Uterus (tissue), 2 donors: Measurements from ENCODE around the gene ADCY3.

ENCODE experiments used
- POLR2A ChIP-seq, 2 donors: fragments of 450-650 bp; IDR thresholded peaks; one replicate each; pipeline ENCODE4 v1.6.1; 2016; ENCODE audit warnings: antibody characterized with exemption in 2 of 2, mild to moderate bottlenecking in 1 of 2, moderate library complexity in 1 of 2
- TF ChIP-seq, protein P1 (sequence below), 4 experiments: fragments of 200-600 bp in 2 of 4; fragments of 450-650 bp in 2 of 4; sonication (generic) in 2 of 4; IDR thresholded peaks; one replicate each; pipeline ENCODE4 v1.5.1; 2016 to 2019; ENCODE audit warnings: antibody characterized with exemption in 4 of 4, mild to moderate bottlenecking in 2 of 4, moderate library complexity in 1 of 4

DNA sequence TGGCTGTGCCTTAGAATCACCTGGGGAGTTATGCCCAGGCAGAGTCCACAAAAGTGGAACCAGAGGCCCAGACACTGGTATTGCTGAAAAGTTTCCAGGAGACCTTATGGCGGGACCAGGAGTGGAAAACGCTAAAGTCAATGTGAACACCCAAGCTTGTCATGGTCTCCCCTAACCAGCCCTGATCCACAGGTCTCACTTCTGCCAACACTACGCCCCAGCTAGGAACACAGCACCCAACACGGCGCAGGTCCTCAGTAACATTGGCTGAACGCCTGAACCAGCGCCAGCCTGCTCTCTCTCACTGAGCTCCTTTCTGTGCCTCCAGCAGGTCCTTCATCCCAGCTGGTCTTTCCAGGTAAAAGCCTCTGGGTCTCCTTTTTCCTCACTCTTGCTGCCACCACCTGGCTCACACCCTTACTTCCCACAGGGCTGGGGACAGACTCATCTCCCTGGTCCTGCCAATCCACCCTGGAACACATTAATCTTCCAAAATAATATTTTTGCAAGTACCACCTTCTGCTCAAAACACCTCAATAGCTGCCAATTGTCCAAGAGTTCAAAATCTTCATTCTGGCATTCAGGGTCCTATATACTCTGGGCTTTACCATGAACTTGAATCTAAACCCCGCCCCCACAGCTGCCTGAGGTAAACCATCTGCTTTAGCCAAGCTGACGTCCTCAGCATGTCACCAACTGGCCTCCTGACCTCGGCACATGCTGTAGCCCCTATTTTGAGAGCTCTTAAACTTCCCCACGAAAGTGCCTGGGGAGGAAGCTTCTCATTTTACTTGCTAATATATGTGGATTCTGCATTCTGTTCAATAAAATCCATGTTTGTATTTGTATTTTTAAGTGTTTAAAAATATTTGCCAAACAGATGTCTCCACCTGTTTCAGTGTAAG lies 34.6 kb downstream of the ADCY3 start:
- TF ChIP-seq, protein P1, sequence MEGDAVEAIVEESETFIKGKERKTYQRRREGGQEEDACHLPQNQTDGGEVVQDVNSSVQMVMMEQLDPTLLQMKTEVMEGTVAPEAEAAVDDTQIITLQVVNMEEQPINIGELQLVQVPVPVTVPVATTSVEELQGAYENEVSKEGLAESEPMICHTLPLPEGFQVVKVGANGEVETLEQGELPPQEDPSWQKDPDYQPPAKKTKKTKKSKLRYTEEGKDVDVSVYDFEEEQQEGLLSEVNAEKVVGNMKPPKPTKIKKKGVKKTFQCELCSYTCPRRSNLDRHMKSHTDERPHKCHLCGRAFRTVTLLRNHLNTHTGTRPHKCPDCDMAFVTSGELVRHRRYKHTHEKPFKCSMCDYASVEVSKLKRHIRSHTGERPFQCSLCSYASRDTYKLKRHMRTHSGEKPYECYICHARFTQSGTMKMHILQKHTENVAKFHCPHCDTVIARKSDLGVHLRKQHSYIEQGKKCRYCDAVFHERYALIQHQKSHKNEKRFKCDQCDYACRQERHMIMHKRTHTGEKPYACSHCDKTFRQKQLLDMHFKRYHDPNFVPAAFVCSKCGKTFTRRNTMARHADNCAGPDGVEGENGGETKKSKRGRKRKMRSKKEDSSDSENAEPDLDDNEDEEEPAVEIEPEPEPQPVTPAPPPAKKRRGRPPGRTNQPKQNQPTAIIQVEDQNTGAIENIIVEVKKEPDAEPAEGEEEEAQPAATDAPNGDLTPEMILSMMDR (IDR thresholded peaks at IDR 0.05): no peak
- TF ChIP-seq POLR2A (IDR thresholded peaks at IDR 0.05): no peak
